ENCODE data around the gene LSMEM2. TPM values are rescaled to one million over a fixed set of nuclear protein-coding genes. Genes with fewer than 3 reads are reported as not detected.
A peak's percentile ranks its signal among the peaks of the same experiment; 100 is the strongest.

The LSMEM2 gene
- total and polyA plus RNA-seq, 2 of the 8 experiments (the other 6 are each of a cell fraction or from before 2014, with no cell fraction given) = 0.58 to 0.68 TPM

DNA sequence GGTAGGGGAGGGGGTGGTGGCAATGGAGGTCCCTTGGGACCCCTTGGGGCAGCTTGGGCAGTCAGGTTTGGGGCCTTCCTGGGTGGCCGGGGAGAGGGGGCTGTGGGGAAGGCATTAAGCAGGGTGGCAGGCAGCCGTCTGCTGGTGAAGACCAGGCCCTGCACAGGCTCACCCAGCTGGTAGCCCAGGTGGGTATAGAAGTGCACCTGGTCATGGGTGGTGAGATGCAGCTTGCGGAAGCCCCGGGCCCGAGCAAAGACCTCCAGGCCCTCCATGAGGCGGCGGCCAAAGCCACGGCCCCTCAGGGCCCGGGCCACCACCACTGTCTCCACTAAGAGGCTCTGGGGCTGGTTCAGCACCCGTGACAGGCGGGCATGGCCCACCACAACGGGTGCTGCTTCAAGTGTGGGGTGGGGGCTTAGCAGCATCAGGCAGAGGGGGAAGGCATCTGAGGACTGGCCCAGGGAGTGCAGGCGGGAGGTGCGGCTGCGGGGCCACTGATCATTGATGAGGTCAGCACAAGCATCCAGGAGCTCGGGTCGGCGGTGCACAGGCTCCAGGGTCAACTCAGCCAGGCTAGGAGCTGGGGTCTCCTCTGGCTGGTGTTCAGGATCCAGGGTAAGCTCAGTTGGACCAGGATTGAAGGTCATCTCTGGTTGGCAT lies 18.0 kb downstream of the LSMEM2 start:
- no peak overlapping the region for H2BK15ac ChIP-seq (ENCODE audit: low read length)
- no peak overlapping the region for H2AFZ ChIP-seq (ENCODE audit: low read length)
- H3K9ac ChIP-seq (replicated peaks in 1 of 4; ENCODE audit: extremely low read depth in 1 of 4, low read depth in 3 of 4, low read length in 3 of 4) = no peak overlapping the region
- H4K5ac ChIP-seq (ENCODE audit: insufficient read length, low read depth, low read length) = no peak overlapping the region
- H3K18ac ChIP-seq (ENCODE audit: extremely low read depth, low read length) = no peak overlapping the region
- peak overlapping the region; percentile 82 for H4K8ac ChIP-seq (ENCODE audit: extremely low read depth, insufficient read depth, low read length)
- H3K14ac ChIP-seq (ENCODE audit: insufficient read length) = no peak overlapping the region
- no peak overlapping the region for H3K27ac ChIP-seq (ENCODE audit: low read depth, low read length)
- H4K20me1 ChIP-seq (replicated peaks in 1 of 2; ENCODE audit: control insufficient read depth in 1 of 2, insufficient read depth in 2 of 2, low read length in 2 of 2) = peaks cover 0 to 2% of the 10 kb centered on the region in 2 experiments
- DNase-seq (ENCODE audit: low read depth in 1 of 2, low spot score in 2 of 2) = no peak
- H4K91ac ChIP-seq (replicated peaks; ENCODE audit: insufficient read length, low read length) = no peak overlapping the region
- H3K4me3 ChIP-seq (ENCODE audit: extremely low read depth in 1 of 4, insufficient read depth in 2 of 4, low read depth in 3 of 4, low read length in 4 of 4) = no peak overlapping the region
- H2AK5ac ChIP-seq (ENCODE audit: low read depth, low read length) = no peak overlapping the region
- no peak overlapping the region for H3K23ac ChIP-seq (ENCODE audit: insufficient read length)
- H3K27me3 ChIP-seq (replicated peaks in 1 of 4; ENCODE audit: control insufficient read depth in 3 of 4, extremely low read depth in 1 of 4, insufficient read depth in 3 of 4, low read length in 3 of 4) = no peaks in the 10 kb centered on the region; a peak in 1 of 7 replicates
- no peak overlapping the region for H3K4ac ChIP-seq (replicated peaks; ENCODE audit: insufficient read length, low read depth, low read length)
- no peaks in the 10 kb centered on the region for H3K9me3 ChIP-seq (ENCODE audit: insufficient read depth in 2 of 2, low read depth in 1 of 2, low read length in 1 of 2)
- H3K79me1 ChIP-seq (ENCODE audit: low read depth, low read length) = no peaks in the 10 kb centered on the region
- H3K79me2 ChIP-seq (ENCODE audit: control insufficient read depth in 1 of 2, insufficient read depth in 2 of 2, low read length in 2 of 2) = peaks cover 0 to under 1% of the 10 kb centered on the region in 2 experiments; a peak in 1 of 4 replicates
- ChIA-PET CTCF (ENCODE audit: partially characterized antibody) (interaction anchor here (0.5 to 3.0 kb wide), 8 partner anchors 9 to 56 kb away, joined by 3 to 16 read pairs (median 3); partner anchors contain the start of gene LSMEM2), POLR2A (ENCODE audit: partially characterized antibody) (interaction anchor here (0.9 to 11.3 kb wide), 5 partner anchors 18 to 74 kb away, joined by 3 to 149 read pairs (median 3); partner anchors contain the start of genes HYAL2 and LSMEM2)
- no peak overlapping the region for H2BK5ac ChIP-seq (ENCODE audit: low read depth, low read length)
- H3K56ac ChIP-seq (replicated peaks; ENCODE audit: insufficient read length, low read depth, low read length) = no peak overlapping the region
- no peak overlapping the region for H2BK20ac ChIP-seq (ENCODE audit: low read length)
- H2BK120ac ChIP-seq (replicated peaks; ENCODE audit: low read depth, low read length) = no peak overlapping the region
- no peak overlapping the region for H2BK12ac ChIP-seq (ENCODE audit: low read depth, low read length)
- no peak for FAIRE-seq
- peaks cover 0 to 19% (median 8%) of the 10 kb centered on the region in 4 experiments; a peak in 5 of 7 replicates for H3K4me1 ChIP-seq (replicated peaks in 1 of 4; ENCODE audit: control insufficient read depth in 3 of 4, insufficient read depth in 4 of 4, low read length in 3 of 4)
- H3K4me2 ChIP-seq (ENCODE audit: insufficient read depth in 1 of 2, low read depth in 2 of 2, low read length in 2 of 2) = no peak overlapping the region
- peaks cover 8% of the 10 kb centered on the region; the same call in 1 of the 2 replicates for H3K23me2 ChIP-seq (ENCODE audit: low read depth, low read length)
- H3K36me3 ChIP-seq (ENCODE audit: control insufficient read depth in 2 of 4, insufficient read depth in 4 of 4, low read length in 3 of 4) = no peaks in the 10 kb centered on the region
- 90% methylated on average over 18 of the region's 18 CpGs; no CpG with 5 or more reads in 1 of the 2 experiments for WGBS, 2 experiments (ENCODE audit: extremely low coverage in 1 of 2, insufficient coverage in 1 of 2, insufficient read length in 1 of 2, insufficient replicate concordance in 2 of 2, low coverage in 1 of 2, low lambda C conversion rate in 2 of 2, missing lambda C conversion rate in 1 of 2)
- TF ChIP-seq, protein P1, sequence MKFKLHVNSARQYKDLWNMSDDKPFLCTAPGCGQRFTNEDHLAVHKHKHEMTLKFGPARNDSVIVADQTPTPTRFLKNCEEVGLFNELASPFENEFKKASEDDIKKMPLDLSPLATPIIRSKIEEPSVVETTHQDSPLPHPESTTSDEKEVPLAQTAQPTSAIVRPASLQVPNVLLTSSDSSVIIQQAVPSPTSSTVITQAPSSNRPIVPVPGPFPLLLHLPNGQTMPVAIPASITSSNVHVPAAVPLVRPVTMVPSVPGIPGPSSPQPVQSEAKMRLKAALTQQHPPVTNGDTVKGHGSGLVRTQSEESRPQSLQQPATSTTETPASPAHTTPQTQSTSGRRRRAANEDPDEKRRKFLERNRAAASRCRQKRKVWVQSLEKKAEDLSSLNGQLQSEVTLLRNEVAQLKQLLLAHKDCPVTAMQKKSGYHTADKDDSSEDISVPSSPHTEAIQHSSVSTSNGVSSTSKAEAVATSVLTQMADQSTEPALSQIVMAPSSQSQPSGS (IDR thresholded peaks at IDR 0.05; ENCODE audit: low read length) = no peak
- TF ChIP-seq CBX8 (IDR thresholded peaks at IDR 0.05; ENCODE audit: borderline replicate concordance, low read depth, low read length) = no peak
- TF ChIP-seq TAF1 (IDR thresholded peaks at IDR 0.05; ENCODE audit: low read depth, low read length) = no peak
- TF ChIP-seq SUZ12 (IDR thresholded peaks at IDR 0.05; ENCODE audit: low read length) = no peak
- TF ChIP-seq EGR1 (IDR thresholded peaks at IDR 0.05; ENCODE audit: borderline replicate concordance, low read depth, low read length) = no peak
- TF ChIP-seq TEAD4 (IDR thresholded peaks at IDR 0.05; ENCODE audit: low read depth, low read length) = no peak
